Activated T-cell treated with anti-CD3 and anti-CD28 coated beads for 24 hours (primary cell): ENCODE data around the gene BSN.

ENCODE experiments used
- DNase-seq: peaks from one replicate; pipeline ENCODE4 v3.0.0-alpha.2; 2020; ENCODE audit warnings: low read depth

Gene BSN

DNA sequence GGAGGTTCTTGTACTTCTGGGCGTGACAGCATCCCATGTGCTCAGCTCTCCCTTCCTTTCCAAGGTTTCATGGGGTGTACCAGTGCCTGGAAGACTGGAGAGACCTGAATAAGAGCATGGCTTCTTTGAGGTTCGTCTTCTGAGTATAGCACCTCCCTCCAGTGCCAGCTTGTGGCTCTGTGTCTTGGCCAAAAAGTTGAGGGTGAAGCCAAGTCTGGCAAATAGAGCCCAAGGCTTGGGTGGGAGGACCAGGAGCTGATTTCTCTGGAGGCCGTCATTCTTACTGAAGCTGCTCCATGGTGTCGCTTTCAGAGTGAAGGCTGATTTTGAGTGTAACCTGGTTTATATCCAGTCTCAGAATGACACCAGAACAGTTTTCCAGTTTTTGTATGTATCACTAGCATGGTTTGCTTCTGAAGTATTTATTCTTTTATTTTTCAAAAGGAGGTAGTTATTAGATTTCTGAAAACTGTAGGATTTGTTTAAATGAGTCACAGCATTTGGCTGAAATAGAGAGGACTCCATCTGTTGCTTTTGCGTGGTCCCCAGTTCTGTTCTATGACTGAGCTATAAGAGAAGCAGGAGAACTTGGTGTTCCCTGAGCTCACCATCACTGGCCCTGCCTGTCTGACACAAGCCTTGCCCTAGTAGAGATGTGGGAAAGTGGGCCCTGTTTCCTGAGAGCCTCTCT lies 47.2 kb downstream of the BSN start:
- no peak for DNase-seq

DNA sequence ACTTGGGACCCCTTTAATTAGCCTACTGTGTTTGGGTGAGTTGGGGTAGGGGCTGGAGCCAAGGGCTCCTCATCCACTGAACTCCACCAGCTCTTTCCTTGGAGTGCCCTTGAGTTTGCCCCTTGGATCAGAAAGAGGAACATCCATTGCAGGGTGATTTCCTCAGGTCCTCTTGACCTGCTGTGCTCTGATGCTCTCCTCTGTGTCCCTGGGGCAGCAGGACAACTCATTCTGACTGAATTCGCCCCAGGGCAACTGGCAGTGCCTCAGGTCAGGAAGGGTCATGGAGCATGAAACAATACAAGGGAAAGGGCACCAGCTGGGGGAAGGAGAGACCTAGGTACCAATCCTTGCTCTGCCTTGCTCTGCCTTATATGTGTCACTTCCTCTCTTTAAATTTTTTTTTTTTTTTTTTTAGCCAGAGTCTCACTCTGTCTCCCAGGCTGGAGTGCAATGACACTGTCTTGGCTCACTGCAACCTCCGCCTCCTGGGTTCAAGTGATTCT lies 47.8 kb downstream of the BSN start:
- no peak for DNase-seq

GRCh38 chr3:49602877-49603411 lies 48.7 kb downstream of the BSN start:
- peak; percentile 38 for DNase-seq

GRCh38 chr3:49606427-49606826 lies 52.1 kb downstream of the BSN start:
- no peak for DNase-seq

DNA sequence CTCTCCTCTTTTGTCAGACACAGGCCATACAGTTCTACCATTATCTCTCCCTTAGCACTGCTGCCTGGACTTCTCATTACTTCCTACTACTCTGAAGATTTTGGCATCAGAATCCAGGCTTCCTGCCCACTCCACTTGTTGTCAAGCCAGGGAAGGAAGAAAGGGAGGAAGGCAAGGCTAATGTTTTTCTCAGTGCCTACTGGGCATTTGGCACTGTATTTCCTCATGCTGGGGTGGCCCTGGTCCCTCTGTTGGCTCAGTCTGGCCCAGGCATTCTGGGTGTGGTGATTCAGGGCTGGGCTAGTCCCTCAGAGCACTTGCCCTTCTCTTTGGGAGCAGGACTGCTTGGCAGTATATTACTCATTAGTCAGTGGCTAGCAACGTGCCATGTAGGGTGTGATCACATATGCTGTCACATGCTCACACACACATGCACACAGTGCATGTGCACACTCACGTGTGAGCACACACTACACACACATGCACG lies 52.9 kb downstream of the BSN start:
- DNase-seq, result no peak

DNA sequence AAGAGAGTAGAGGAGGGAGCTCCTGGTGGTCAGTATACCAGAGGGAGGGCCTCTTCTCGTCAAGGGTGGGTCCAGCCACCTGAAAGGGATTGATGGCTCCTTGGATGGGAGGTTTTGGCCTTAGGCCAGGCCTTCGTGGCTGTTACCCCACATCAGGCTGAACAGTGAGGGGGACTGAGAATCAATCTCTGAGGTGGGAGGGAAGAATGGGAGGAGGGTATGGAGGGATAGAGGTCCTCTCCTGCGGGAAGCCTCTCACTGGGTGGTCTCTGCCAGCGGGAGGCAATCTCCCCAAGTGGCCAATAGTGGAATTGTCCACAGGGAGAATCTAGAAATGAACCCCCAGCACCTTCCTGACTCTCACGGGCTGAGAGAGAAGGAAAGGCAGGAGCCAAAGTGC lies 53.5 kb downstream of the BSN start:
- DNase-seq, result no peak

GRCh38 chr3:49609314-49609713 lies 55.0 kb downstream of the BSN start:
- no peak for DNase-seq

GRCh38 chr3:49609815-49610214 lies 55.5 kb downstream of the BSN start:
- DNase-seq, result no peak

DNA sequence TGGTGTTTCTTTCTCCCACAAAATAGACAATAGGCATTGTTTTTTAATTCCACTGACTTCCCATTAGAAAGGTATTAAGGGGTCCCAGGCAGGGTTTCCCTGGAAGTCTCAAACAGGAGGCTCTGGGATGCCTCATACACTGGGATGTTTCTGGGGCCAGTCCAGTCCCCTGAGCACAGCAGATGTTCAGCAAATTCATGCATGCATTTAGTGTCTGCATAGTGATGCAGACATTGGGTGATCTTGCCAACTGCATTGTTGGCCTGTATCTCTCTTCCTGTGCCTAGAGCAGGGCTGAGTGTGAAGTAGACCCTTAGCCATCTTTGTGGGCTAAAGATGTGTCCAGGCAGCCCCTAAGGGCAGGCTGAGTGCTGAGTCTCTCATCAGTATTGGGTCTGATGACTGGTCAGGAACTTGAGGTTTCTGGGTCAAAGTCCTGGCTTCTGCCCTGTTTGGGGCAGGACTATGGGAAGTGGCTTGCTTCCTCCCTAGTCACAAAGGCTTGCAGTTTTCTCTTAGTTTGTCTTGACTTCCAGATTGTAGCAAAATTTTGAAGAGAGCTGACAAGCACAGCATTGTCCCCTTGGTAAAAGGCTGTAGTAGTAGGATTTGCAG lies 56.5 kb downstream of the BSN start:
- no peak for DNase-seq

GRCh38 chr3:49611291-49611690 lies 57.0 kb downstream of the BSN start:
- no peak for DNase-seq

GRCh38 chr3:49611719-49612118 lies 57.4 kb downstream of the BSN start:
- no peak for DNase-seq

DNA sequence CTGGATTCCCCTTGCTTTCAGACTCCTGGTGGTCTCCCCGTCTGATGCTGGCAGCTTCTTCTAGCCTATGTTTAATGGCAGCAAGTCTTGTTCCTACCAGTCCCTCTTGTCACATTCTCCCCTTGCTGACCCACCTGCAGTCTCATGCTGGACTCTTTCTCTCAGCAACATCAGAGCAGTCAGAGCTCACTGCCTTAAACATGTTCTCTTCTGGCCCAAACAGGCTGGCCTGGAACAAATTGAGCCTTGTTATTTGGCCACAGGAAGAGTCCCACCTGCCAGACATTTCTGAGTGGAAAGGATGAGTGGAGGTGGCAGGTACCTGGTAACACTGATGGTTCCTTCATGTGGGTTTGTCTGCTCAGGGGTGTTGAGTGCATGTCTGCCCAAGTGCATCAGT lies 60.7 kb downstream of the BSN start:
- DNase-seq, result no peak

DNA sequence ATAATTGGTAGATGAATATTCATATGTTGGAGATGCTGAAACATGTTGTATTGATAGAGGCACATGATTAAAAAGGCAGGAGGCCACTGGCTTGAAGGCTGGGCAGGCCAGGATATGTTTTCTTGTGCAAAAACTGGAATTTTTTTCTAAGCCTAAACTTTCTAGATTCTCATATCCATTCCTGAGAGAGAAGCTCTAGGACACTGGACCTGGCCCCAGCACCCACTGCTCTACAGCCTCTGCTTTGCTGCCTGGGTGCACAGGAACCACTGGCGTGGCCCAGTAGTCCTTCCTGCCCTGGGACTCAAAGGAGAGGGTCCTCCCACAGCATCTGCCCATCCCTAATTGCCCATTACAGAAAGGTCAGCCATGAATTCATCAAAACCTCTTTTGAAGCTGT lies 61.8 kb downstream of the BSN start:
- no peak for DNase-seq

GRCh38 chr3:49616491-49616941 lies 62.2 kb downstream of the BSN start:
- DNase-seq, result no peak

DNA sequence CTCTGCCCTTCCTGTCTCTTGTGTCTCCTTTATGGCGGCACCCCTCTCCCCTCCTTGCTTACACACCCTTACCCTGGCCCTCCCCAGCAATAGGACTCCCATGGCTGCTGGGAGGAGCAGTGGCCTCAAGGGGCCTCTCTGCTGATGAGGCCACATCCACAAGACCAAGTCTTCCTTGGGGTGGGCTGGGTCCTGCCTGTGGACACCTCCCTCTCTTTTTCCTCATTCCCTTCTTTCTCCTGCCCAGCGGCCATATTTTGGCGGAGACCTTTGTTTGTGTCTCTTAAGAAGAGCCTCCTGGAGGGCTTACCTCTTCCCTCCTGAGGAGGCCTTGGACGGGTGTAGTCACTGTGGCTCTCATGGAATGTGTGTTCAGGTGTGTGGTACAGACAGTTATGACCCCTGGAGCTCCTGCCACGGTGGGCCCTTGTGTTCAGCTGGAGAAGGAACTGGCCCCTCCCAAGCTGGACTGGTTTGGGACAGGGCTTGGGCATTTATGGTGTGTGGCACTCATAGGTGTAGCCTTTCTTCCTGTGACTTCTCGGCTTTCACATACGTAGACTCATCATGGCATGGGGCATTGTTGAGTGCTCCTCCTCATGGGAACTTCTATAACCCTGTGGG lies 63.2 kb downstream of the BSN start:
- no peak for DNase-seq

GRCh38 chr3:49618412-49618811 lies 64.1 kb downstream of the BSN start:
- no peak for DNase-seq

DNA sequence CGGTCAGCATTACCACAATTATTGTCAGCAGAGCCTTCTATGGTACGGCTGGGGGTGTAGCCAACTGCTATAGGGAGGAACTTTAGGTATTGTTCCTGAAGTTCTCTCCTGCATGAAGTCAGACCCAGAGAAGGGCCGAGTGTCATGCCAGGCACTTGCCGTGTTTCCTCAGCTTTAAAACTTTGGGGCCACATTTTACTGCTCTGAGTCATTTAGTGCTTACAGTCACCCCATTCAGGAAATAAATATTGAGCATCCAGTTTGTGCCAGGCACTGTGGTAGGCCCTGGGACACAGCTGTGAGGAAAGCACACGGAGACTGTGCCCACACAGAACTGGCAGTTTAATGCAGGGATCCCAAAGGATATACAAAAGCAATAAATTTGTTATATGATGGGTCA lies 65.4 kb downstream of the BSN start:
- DNase-seq, result no peak

GRCh38 chr3:49620728-49621127 lies 66.5 kb downstream of the BSN start:
- DNase-seq, result no peak

GRCh38 chr3:49623071-49623470 lies 68.8 kb downstream of the BSN start:
- DNase-seq, result no peak

DNA sequence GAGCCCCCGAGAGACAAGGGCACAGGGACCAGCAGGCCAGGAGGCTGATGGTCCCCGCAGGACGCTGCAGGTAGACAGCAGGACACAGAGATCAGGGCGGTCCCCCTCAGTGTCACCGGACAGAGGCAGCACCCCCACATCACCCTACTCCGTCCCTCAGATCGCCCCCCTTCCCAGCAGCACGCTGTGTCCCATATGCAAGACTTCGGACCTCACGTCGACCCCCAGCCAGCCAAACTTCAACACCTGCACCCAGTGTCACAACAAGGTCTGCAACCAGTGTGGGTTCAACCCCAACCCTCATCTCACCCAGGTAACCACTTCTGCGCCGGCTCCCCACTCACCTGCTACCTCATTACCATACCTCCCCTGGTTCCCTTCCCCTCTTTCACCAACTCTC lies 70.8 kb downstream of the BSN start:
- no peak for DNase-seq

DNA sequence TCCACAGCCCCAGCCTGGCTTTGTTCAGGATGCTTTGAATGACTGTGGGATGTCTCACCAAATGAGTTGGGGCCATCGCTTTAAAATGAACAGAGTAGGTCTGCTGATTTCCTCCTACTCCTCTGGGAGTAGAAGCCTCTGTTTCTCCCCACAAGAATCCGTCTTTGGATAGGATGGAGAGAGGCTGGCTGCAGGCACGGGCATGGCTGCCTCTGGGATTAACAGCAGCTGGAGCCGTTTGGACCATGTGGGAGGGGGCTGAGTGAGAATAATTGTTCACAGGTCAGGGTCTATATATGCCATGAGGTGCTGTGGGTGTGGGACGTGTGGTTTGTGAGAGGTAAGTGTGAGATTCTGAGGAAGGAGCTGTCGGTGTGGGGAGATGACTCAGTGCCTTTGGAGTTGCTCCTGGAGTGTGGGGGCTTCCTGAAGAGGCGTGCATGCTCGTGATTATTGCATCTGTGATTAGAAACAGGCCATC lies 71.9 kb downstream of the BSN start:
- DNase-seq, result no peak

GRCh38 chr3:49626796-49627195 lies 72.5 kb downstream of the BSN start:
- DNase-seq, result no peak

DNA sequence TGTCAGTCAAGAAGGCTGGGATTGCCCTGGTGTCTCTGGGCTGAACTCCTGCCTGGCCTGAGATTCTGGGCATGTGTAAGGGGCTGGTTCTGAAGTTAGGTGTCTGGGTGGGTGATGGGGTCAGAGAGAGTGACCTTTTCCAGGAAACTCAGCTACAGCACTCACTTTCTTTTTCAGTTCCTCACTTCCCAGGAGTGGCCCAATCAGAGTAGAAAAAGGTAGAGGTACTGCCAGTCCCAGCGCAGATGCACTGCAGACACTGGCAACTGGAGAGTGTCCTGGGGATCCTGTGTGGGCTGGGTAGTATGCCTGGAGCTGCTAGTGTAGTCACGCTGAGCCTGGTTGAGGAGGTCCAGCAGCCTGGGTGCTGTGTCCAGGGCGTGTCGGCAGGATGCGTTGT lies 73.4 kb downstream of the BSN start:
- no peak for DNase-seq
